ENCODE measurements around the gene CPZ.
"Not testable (repeated sequence)": the region's sequence is repeated elsewhere in the genome, so short reads cannot be mapped to it uniquely, and the experiment has no call there.

The CPZ gene

DNA sequence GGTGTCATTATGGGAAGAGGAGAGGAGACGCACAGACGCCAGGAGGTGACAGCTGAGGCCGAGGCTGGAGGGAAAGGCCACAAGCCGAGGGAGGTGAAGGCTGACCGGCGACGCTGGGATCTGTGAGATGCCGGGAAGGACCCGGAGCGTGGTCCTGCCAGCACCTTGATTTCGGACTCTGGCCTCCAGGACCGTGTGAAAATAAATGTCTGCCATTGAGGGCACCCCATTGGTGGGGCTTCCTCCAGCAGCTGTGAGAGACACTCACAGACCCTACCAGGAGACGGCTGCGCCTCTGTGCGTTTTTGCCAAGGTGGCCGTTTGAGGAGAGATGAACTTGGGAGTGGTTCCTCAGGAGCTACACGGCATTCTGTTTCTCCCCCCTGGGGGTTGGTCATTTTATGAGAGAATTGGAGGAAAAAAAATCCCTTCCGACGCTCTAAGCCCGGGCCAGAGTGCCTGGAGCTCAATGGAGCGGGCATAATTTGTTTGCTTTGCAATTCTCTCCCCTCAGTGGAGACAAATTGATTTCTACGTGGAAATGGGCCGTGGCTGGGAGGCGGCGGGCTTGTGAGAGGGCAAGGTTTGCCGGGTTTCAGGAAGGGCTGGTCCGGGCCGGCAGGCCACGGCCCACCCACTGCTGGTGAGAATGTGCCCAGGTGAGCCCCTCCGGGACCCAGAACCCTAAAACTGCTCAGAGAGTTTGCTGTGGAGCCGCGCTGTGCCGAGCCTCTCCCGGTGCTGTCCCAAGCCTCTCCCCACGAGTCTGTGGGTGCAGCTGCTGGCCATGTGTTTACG lies 53.9 kb downstream of the CPZ start:
- no peak for TF ChIP-seq POLR2A (IDR thresholded peaks at IDR 0.05; ENCODE audit: low read depth, low read length)
- DNase-seq (ENCODE audit: insufficient read length, low spot score) (no peak), FAIRE-seq (no peak)

GRCh38 chr4:8647094-8647570 lies 54.6 kb downstream of the CPZ start:
- TF ChIP-seq POLR2A (IDR thresholded peaks at IDR 0.05; ENCODE audit: low read depth, low read length), result no peak

DNA sequence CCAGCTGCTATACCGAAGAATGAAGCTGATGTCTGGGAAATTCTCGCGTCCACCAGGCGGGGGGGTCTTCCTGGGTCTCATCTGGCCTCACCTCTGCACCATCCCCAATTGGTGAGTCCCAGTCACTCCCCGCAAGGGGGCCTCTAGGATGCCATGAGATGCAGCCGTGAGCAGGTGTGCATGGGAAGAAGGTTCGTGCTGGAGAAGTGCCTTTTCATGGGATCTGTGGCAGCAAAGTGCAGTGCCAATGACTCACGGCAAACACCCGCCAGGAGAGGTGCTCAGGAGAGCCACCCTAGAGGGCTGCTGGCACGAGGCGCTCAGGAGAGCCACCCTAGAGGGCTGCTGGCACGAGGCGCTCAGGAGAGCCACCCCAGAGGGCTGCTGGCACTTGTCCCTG lies 55.1 kb downstream of the CPZ start:
- DNase-seq (ENCODE audit: insufficient read length, low spot score) (no peak), FAIRE-seq (no peak)
- TF ChIP-seq POLR2A (IDR thresholded peaks at IDR 0.05; ENCODE audit: low read depth, low read length), result no peak

More at GRCh38 chr4:8647094-8647570, 54.6 kb downstream of the CPZ start:
- DNase-seq (ENCODE audit: insufficient read length, low spot score) (no peak), FAIRE-seq (no peak)

DNA sequence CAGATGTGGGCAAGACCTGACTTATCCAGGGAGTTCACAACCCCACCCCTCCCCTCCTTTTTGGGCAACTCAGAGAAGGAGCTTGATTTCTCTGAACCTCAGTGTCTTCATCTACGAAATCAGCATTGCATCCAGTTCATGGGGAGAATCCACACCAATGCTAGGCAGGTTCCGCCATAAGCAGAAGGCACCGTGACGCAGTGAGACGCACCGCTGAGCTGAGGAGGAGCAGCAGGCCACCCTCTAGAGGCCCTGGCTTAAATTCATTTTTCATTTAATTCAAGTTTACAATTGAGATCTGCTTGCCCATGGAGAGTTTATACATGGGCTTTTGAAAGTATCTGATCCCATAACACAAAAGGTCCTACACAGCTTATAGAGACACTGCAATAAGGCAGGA lies 55.7 kb downstream of the CPZ start:
- TF ChIP-seq POLR2A (IDR thresholded peaks at IDR 0.05; ENCODE audit: low read depth, low read length), result no peak
- no peak for DNase-seq (ENCODE audit: insufficient read length, low spot score)
- FAIRE-seq, result no peak

- FAIRE-seq, result no peak
- DNase-seq (ENCODE audit: insufficient read length, low spot score), result no peak
- no peak for TF ChIP-seq POLR2A (IDR thresholded peaks at IDR 0.05; ENCODE audit: low read depth, low read length)
These were observed 56.5 kb downstream of the CPZ start for GRCh38 chr4:8648816-8649630.

DNA sequence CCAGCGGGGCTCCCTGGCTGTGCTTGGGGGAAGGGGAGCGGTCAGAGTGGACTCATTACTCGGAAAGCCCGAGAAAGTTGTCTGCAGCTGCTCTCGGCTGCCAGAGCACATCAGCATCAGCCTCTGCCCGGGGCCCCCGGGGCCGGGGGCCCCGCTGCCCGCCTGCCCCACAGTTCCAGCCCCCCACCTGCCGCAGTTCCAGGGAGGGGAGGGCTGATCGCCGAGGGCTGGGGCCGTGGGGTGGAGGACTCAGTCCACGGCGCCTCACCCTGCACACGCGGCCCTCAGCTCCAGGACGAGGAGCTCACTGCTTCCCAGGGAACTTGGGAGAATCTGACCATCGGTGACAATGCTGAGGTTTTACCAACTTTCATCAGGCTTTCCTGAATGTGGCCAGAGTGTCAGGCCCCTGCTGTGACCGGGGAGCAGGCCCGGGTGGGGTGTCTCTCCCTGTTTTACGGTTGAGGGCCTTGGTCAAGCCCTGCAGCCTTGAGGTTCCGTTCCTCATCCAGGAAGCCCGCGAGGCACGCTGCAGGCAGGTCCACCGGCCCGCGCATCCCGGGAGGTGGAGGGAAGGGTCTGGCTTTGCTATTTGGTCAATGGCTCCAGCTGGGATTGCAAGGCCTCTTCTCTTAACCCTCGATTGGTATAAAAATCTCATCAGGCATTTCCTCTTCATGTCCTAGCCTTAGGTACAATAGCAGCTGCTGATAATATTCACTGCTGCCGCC lies 57.2 kb downstream of the CPZ start:
- TF ChIP-seq POLR2A (IDR thresholded peaks at IDR 0.05; ENCODE audit: low read depth, low read length), result no peak
- no peak for FAIRE-seq
- no peak for DNase-seq (ENCODE audit: insufficient read length, low spot score)

- DNase-seq (ENCODE audit: insufficient read length, low spot score) (no peak), FAIRE-seq (no peak)
- no peak for TF ChIP-seq POLR2A (IDR thresholded peaks at IDR 0.05; ENCODE audit: low read depth, low read length)
These were observed 59.2 kb downstream of the CPZ start for GRCh38 chr4:8651661-8652180.

DNA sequence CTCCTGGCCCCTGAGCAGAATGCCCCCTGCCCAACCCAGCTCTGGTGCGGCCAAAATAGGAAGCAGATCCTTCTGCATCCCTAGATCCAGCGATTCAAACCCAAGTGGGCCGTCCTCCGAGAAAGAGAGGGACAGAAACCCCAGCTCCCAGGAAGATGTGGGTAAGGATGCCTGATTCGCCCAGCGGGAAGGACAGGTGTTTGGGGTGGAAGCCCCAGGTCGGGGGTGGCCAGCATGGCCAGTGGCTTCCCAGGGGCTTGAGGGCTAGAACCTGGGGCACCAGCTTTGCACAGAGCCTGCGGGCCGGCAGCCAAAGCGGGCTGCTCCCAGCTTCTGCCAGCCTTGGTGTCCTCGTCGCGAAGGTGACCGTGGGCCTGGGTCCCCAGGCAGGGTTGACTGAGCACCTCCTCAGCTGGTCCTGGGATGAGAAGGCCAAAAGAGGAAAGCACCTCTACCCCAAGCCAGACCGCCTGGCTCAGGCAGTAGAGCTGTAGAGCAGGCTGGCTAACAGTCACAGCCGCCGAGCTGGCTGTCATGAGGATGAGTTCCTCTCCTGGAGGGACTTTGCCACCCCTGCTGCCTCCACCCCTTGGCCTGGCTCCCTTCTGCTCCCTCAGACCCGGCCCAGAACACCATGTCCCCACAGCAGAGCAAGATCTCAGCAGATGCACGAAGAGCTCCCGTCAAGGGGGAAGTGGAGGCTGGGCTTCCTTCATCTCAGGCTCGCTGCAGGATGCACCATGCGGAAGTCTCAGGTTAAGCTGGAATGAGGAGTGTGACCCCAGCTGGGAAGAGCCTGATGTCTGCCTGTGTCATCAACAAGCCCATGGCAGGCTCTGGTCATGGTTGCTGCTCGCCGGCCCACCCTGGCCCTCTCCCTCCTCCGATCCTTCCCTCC lies 59.9 kb downstream of the CPZ start:
- no peak for FAIRE-seq
- TF ChIP-seq POLR2A (IDR thresholded peaks at IDR 0.05; ENCODE audit: low read depth, low read length), result no peak
- no peak for DNase-seq (ENCODE audit: insufficient read length, low spot score)

GRCh38 chr4:8653326-8654000 lies 60.9 kb downstream of the CPZ start:
- FAIRE-seq (no peak), DNase-seq (ENCODE audit: insufficient read length, low spot score) (no peak)

DNA sequence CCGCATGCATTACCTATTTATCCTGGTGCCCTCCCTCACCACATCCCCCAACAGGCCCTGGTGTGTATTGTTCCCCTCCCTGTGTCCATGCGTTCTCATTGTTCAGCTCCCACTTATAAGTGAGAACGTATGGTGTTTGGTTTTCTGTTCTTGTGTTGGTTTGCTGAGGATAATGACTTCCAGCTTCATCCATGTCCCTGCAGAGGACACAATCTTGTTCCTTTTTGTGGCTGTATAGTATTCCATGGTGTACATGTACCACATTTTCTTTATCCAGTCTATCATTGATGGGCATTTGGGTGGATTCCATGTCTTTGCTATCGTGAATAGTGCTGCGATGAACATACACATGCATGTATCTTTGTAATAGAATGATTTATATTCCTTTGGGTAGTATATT lies 61.6 kb downstream of the CPZ start:
- FAIRE-seq; DNase-seq (ENCODE audit: insufficient read length, low spot score): not testable (repeated sequence)

More at GRCh38 chr4:8653326-8654000, 60.9 kb downstream of the CPZ start:
- no peak for TF ChIP-seq POLR2A (IDR thresholded peaks at IDR 0.05; ENCODE audit: low read depth, low read length)

DNA sequence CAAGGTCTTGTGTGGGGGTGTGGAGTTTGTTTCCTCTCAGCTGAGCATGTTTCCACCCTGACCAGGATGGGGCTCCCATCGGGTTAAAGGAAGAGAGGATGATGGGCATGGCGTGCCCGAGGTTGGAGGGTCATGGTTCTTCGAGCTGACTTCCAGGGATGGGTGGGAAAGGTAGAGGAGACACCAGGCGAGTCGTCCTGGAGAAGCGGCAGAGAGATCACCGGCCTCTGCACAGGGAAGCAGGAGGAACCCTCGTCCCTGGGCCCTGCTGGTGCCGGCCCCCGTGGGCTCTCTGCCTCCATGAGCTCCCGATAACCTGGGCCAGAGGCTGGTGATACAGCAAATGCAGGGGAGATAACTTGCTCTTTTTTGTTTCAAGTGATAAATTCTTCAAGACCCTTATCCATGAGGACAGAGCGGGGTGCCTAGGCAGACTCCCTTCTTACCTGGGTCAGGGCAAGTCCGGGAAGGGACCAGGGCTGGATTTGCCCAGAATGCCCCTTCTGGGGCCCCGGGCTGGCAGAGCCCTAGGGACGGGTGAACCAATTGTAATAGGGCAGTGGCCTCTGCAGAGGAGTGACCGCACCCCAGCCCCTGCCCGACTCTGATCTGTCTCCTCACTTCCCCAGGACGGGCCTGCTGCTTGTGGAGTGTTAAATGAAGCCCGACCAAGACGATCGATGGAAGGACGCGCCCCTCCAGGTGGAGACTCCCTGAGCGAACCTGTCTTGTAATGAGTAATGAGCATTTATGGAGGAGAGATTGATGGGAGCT lies 63.0 kb downstream of the CPZ start:
- no peak for TF ChIP-seq POLR2A (IDR thresholded peaks at IDR 0.05; ENCODE audit: low read depth, low read length)
- DNase-seq (ENCODE audit: insufficient read length, low spot score), result no peak
- no peak for FAIRE-seq

DNA sequence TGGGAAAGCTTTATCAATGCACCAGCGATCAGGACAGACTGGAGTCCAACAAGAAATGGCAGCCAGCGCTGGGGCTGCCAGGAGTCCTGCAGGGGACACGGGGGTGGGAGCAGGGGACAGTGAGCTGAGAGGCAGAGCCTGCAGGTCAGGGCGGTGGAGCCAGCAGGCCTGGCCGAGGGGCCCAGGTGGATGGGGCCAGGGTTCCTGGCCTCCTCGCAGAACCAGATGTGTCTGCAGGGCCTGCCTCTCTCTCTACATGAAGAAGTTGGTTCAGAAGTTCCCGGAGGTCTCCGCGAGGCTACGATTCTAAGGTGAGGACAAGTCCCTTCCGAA lies 63.6 kb downstream of the CPZ start:
- DNase-seq (ENCODE audit: insufficient read length, low spot score) (no peak), FAIRE-seq (no peak)
- TF ChIP-seq POLR2A (IDR thresholded peaks at IDR 0.05; ENCODE audit: low read depth, low read length), result no peak

All from H54 (cell line).